ENCODE results near the gene ARL14. TPM values are rescaled to one million over a fixed set of nuclear protein-coding genes. Genes with fewer than 3 reads are reported as not detected.

The ARL14 gene
- total RNA-seq, 1 donor from 2014 or later, result not detected

GRCh38 chr3:160673188-160673587, 3.8 kb upstream of the ARL14 start:
- H3K36me3 Mint-ChIP-seq (ENCODE audit: low read depth), result no peaks in the 10 kb centered on the region
- no peak overlapping the region for H3K27ac Mint-ChIP-seq (ENCODE audit: unreplicated experiment)
- peaks cover 24% of the 10 kb centered on the region for H3K4me1 Mint-ChIP-seq (ENCODE audit: low read depth)
- H3K27me3 Mint-ChIP-seq (ENCODE audit: low read depth), result no peaks in the 10 kb centered on the region
- DNase-seq (ENCODE audit: low spot score), result no peak
- H3K9me3 Mint-ChIP-seq (ENCODE audit: low read depth), result no peaks in the 10 kb centered on the region
- TF ChIP-seq CTCF (IDR thresholded peaks at IDR 0.05), result no peak
- no peak overlapping the region for H3K4me3 Mint-ChIP-seq (ENCODE audit: unreplicated experiment)

- no peak overlapping the region for H3K27ac Mint-ChIP-seq (ENCODE audit: unreplicated experiment)
- no peaks in the 10 kb centered on the region for H3K27me3 Mint-ChIP-seq (ENCODE audit: low read depth)
- no peak for TF ChIP-seq CTCF (IDR thresholded peaks at IDR 0.05)
- no peak overlapping the region for H3K4me3 Mint-ChIP-seq (ENCODE audit: unreplicated experiment)
- peaks cover 29% of the 10 kb centered on the region for H3K4me1 Mint-ChIP-seq (ENCODE audit: low read depth)
- no peaks in the 10 kb centered on the region for H3K9me3 Mint-ChIP-seq (ENCODE audit: low read depth)
- no peak for DNase-seq (ENCODE audit: low spot score)
- H3K36me3 Mint-ChIP-seq (ENCODE audit: low read depth), result no peaks in the 10 kb centered on the region
Observed at GRCh38 chr3:160675566-160676124, 1.3 kb upstream of the ARL14 start.

GRCh38 chr3:160677459-160677881, 510 bp downstream of the ARL14 start:
- peaks cover 29% of the 10 kb centered on the region for H3K4me1 Mint-ChIP-seq (ENCODE audit: low read depth)
- no peak for DNase-seq (ENCODE audit: low spot score)

GRCh38 chr3:160678292-160678842, 1.4 kb downstream of the ARL14 start:
- no peaks in the 10 kb centered on the region for H3K27me3 Mint-ChIP-seq (ENCODE audit: low read depth)
- peaks cover 29% of the 10 kb centered on the region for H3K4me1 Mint-ChIP-seq (ENCODE audit: low read depth)
- no peak overlapping the region for H3K27ac Mint-ChIP-seq (ENCODE audit: unreplicated experiment)

More at GRCh38 chr3:160677459-160677881, 510 bp downstream of the ARL14 start:
- Mint-ChIP-seq H3K27me3 (ENCODE audit: low read depth) (no peaks in the 10 kb centered on the region), H3K9me3 (ENCODE audit: low read depth) (no peaks in the 10 kb centered on the region), H3K4me3 (ENCODE audit: unreplicated experiment) (no peak overlapping the region), H3K36me3 (ENCODE audit: low read depth) (no peaks in the 10 kb centered on the region), H3K27ac (ENCODE audit: unreplicated experiment) (no peak overlapping the region)
- TF ChIP-seq CTCF (IDR thresholded peaks at IDR 0.05), result no peak

DNA sequence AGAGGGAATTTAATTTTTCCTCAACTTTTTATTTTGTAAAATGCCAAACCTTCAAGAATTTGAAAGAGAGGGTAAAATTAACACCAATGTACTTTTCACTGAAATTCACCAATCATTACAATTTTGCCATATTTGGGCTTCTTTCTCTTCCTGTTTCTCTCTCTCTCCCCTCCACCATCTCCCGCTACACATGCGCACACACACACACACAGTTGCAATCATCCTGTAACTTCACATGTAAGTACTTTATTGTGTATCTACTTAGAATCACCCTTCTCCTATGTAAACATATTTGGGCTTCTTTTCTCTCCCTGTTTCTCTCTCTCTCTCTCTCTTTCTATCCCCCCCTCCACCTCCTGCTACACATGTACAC, 7.4 kb downstream of the ARL14 start:
- no peak overlapping the region for H3K27ac Mint-ChIP-seq (ENCODE audit: unreplicated experiment)
- H3K27me3 Mint-ChIP-seq (ENCODE audit: low read depth), result no peaks in the 10 kb centered on the region
- DNase-seq (ENCODE audit: low spot score), result no peak
- TF ChIP-seq CTCF (IDR thresholded peaks at IDR 0.05), result no peak
- H3K36me3 Mint-ChIP-seq (ENCODE audit: low read depth), result no peaks in the 10 kb centered on the region
- no peaks in the 10 kb centered on the region for H3K4me1 Mint-ChIP-seq (ENCODE audit: low read depth)
- no peak overlapping the region for H3K4me3 Mint-ChIP-seq (ENCODE audit: unreplicated experiment)
- H3K9me3 Mint-ChIP-seq (ENCODE audit: low read depth), result no peaks in the 10 kb centered on the region

More at GRCh38 chr3:160678292-160678842, 1.4 kb downstream of the ARL14 start:
- Mint-ChIP-seq H3K36me3 (ENCODE audit: low read depth) (no peaks in the 10 kb centered on the region), H3K9me3 (ENCODE audit: low read depth) (no peaks in the 10 kb centered on the region), H3K4me3 (ENCODE audit: unreplicated experiment) (no peak overlapping the region)
- no peak for DNase-seq (ENCODE audit: low spot score)
- no peak for TF ChIP-seq CTCF (IDR thresholded peaks at IDR 0.05)

All from chondrocyte (in vitro differentiated cells).